ENCODE results near the gene MED29. TPM values are rescaled to one million over a fixed set of nuclear protein-coding genes. Genes with fewer than 3 reads are reported as not detected.

The MED29 gene
- total RNA-seq, 2 donors from 2014 or later = 22.2 to 23.6 TPM

GRCh38 chr19:39382991-39383828 is 8.0 kb upstream of the MED29 start:
- peak overlapping the region; percentile 77 to 82 for H3K27ac Mint-ChIP-seq

DNA sequence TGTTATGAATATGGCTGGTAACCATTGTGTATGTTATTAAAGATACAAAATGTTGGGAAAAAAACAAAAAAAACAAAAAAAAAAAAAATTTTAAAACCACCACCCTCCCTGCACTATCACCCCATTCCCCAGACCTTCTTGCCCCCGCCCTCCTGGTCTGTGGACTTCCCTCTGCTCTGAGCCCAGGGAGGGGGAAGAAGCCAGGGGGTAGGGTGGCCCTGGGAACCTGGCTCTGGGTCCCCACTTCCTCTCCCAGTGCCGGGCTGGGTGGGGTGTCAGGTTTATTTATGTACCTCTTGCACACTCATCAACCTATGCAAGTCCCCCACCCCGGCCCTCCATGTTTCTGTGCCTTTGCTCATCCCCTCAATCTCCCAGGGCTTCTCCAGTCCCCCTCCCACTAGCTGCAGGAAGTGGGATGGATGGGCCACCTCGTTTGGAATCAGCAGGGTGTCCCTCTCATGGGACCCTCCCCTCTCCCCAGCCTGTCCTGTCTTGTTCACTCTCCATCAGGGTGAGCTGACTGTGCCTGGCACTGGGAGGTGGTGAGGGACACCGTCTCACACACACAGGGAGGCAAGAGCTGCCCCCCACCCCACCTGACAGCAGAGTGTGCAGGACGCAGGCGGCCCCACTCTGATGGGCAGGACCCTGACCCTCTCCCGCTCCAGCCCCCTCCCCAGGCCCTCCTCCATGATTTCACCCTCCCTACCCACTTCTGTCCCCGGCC is 6.2 kb upstream of the MED29 start:
- Mint-ChIP-seq H3K36me3 (peaks cover 0 to 8% of the 10 kb centered on the region in 2 donors), H3K9me3 (no peaks in the 10 kb centered on the region), H3K27ac (peak overlapping the region; percentile 66 to 92)
- no peak for DNase-seq (ENCODE audit: low spot score in 2 of 2)
- ATAC-seq = peak in 1 of 2 donors; percentile 11

More at GRCh38 chr19:39382991-39383828, 8.0 kb upstream of the MED29 start:
- ATAC-seq = peak in 1 of 2 donors; percentile 12
- no peaks in the 10 kb centered on the region for H3K36me3 Mint-ChIP-seq
- DNase-seq (ENCODE audit: low spot score in 2 of 2) = no peak
- H3K9me3 Mint-ChIP-seq = no peaks in the 10 kb centered on the region

GRCh38 chr19:39385629-39386411 is 5.4 kb upstream of the MED29 start:
- peak overlapping the region; percentile 66 to 92 for H3K27ac Mint-ChIP-seq
- H3K9me3 Mint-ChIP-seq = no peaks in the 10 kb centered on the region
- DNase-seq (ENCODE audit: low spot score in 2 of 2) (no peak), ATAC-seq (no peak)
- peaks cover 0 to 13% of the 10 kb centered on the region in 2 donors for H3K36me3 Mint-ChIP-seq

DNA sequence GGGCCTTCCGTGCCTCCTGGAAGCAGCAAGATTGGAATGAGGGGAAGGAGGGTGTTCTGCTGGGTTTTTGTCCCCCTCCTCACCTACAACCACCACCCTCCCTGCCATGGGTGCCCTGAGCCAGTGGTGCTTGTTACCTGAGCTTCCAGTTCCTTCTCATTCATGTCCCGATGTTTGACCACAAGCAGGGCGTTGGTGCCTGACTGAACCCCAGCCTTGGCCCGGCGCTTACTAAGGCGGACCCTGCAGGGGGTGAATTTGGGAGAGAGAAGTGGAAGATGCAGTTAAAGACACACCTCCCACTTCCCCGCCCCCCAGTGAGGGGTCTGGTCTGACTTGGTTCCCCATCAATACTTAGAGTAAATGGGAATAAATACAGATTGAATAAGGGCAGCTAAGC is 4.6 kb upstream of the MED29 start:
- ATAC-seq = no peak
- DNase-seq (ENCODE audit: low spot score in 2 of 2) = no peak
- Mint-ChIP-seq H3K27ac (peak overlapping the region; percentile 66 to 85), H3K36me3 (peaks cover 4 to 17% of the 10 kb centered on the region in 2 donors), H3K9me3 (no peaks in the 10 kb centered on the region)

DNA sequence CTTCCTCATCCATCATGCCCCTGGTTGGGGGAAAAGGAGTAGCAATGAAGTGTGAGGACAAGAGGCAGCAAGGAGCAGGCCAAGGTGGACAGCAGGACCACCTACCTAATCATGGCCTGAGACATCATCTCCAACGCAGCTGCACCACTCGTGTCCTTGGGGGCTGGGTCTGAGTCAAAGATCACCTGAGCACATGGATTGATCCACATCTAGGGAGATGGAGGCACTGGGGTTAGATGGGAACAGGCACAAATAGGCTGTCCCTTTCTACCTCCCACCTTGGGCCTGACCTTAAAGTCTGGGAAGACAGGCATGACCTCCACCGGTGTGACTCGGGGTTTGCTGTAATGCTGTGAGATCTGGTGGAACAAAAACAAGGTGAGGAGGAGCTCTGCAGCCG is 2.5 kb upstream of the MED29 start:
- Mint-ChIP-seq H3K27ac (peak overlapping the region; percentile 41 to 99), H3K36me3 (peaks cover 10 to 21% of the 10 kb centered on the region in 2 donors), H3K9me3 (no peaks in the 10 kb centered on the region)
- ATAC-seq = no peak
- DNase-seq (ENCODE audit: low spot score in 2 of 2) = no peak

DNA sequence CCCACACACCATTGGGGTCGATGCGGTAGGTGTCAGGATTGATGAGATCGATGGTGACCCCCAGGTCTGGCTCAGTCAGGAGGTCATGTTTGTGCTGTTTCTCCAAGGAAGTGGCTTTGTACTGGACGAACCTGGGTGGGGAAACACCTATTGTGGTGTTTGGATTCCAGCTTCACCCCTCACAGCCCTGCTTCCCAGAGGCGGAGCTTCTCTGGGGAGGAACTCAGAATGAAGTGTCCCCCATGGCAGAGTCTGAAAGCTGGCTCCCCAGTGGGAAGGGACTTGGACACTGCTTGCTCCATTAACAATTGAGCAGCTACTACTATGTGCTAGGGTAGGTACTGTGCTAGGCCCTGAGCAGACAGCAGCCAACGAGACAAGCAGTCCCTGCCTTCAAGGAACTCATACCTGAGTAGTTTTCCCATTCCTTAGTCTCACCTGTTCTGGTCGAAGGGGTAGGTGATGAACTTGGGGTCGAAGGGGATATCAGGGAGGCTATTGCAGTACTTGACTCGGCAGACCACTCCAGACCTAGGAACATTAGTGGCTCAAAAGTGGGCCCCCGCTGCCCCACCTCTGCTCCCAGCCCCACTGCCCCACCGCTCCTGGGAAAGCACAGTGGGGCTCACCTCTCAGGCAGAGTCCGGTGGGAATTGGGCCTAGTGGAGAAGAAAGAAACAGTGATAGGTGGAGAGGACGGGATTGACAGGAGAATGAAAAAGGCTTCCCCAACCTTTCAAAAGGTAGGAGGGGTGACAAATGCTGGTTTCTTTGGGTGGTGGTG is 1.4 kb upstream of the MED29 start:
- no peaks in the 10 kb centered on the region for H3K9me3 Mint-ChIP-seq
- peaks cover 14 to 21% of the 10 kb centered on the region in 2 donors for H3K36me3 Mint-ChIP-seq
- no peak for ATAC-seq
- DNase-seq (ENCODE audit: low spot score in 2 of 2) = no peak
- H3K27ac Mint-ChIP-seq = peak overlapping the region; percentile 99

DNA sequence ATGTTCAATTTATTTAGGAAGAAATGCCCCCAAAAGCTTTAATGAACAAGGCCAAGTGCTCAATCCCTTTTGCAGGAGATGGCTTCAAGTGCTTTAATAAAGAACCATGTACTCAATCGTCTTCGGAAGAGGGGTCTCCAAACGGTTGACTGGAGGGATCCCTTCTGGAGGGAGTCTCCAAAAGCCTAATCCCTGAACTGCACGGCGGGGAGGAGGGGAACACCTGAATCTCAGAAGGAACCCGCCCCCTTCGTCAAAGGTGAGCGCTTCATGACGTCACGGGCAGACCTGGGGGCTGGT is 777 bp upstream of the MED29 start:
- ATAC-seq (no peak), DNase-seq (ENCODE audit: low spot score in 2 of 2) (no peak)
- Mint-ChIP-seq H3K9me3 (no peaks in the 10 kb centered on the region), H3K27ac (peak overlapping the region; percentile 99), H3K36me3 (peaks cover 20 to 26% of the 10 kb centered on the region in 2 donors)

DNA sequence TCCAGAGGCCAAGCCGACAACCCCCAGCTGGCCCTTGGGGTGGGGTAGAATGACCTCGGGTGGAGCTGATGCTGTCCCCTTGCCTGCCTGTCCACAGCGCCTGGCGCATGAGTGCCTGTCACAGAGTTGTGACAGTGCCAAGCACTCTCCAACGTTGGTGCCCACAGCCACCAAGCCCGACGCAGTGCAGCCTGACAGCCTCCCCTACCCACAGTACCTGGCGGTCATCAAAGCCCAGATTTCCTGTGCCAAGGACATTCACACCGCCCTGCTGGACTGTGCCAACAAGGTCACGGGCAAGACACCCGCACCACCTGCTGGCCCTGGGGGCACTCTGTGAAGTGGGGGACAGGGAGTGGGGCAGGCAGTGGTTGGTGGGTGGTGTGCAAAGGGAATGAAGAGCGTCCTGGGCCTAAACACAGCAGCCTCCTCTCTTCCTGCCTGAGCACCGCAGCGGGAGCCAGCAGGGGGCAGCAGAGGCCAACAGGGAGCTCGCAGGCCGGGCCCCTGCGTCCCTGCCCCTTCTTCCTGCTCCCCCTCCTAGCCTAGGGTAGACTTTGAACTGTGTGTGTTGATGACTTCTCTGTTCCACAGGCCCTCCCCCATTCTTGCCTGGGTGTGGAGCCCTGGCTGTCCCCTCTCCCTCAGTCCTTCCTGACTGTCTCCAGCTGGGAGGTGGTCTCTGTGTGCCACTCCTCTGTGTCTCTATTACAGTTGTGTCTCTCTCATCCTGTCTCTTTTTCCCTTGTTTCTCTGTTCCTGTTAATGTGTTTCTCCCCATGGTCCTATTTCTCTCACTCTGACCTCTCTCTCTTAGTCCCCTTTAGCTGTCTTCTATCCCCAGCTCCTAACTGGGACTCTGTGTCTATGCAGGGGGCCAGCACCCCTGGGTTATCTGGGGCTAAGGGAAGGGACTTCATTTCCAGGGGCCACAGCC is 6.5 kb downstream of the MED29 start:
- ATAC-seq = peak; percentile 32 to 73
- Mint-ChIP-seq H3K9me3 (no peaks in the 10 kb centered on the region), H3K27ac (peak overlapping the region; percentile 89 to 99), H3K36me3 (peaks cover 9 to 21% of the 10 kb centered on the region in 2 donors)
- peak; percentile 89 to 98 for DNase-seq (ENCODE audit: low spot score in 2 of 2)

GRCh38 chr19:39398297-39398864 is 7.2 kb downstream of the MED29 start:
- peaks cover 8 to 19% of the 10 kb centered on the region in 2 donors for H3K36me3 Mint-ChIP-seq

GRCh38 chr19:39399668-39400050 is 8.5 kb downstream of the MED29 start:
- Mint-ChIP-seq H3K27ac (peak overlapping the region in 1 of 2 donors; percentile 99), H3K9me3 (no peaks in the 10 kb centered on the region), H3K36me3 (peaks cover 5 to 12% of the 10 kb centered on the region in 2 donors)
- ATAC-seq (no peak), DNase-seq (ENCODE audit: low spot score in 2 of 2) (no peak)

More at GRCh38 chr19:39398297-39398864, 7.2 kb downstream of the MED29 start:
- H3K9me3 Mint-ChIP-seq = no peaks in the 10 kb centered on the region
- DNase-seq (ENCODE audit: low spot score in 2 of 2) (peak; percentile 60 to 81), ATAC-seq (peak; percentile 14 to 25)
- peak overlapping the region; percentile 89 to 99 for H3K27ac Mint-ChIP-seq

- DNase-seq (ENCODE audit: low spot score in 2 of 2) (no peak), ATAC-seq (no peak)
- H3K27ac Mint-ChIP-seq = peak overlapping the region in 1 of 2 donors; percentile 99
- H3K9me3 Mint-ChIP-seq = no peaks in the 10 kb centered on the region
- H3K36me3 Mint-ChIP-seq = peaks cover 4 to 9% of the 10 kb centered on the region in 2 donors
Measured at GRCh38 chr19:39400061-39400460, 8.9 kb downstream of the MED29 start.

DNA sequence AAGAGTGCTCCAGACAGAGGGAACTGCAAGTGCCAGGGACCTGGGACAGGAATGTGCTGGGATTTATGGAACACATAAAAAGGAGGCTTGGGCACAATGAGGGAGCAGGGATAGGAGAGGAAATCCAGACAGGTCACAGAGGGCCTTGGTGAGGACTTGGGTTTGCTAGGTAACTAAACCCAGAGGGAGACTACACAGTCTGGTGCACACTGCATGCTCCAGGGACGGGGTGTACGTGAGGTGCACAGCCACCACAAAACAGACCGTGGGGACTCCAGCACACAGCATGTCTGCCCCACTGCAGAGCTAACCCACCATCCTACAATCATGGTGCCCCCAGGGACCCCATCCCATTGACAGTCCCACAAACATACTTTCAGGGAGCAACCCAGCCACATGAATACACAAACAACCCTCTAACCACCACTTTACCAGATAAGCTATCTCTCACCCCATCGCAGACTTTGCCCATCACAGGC is 9.9 kb downstream of the MED29 start:
- no peak for ATAC-seq
- no peak for DNase-seq (ENCODE audit: low spot score in 2 of 2)
- Mint-ChIP-seq H3K27ac (peak overlapping the region; percentile 69 to 99), H3K36me3 (no peaks in the 10 kb centered on the region), H3K9me3 (no peaks in the 10 kb centered on the region)

DNA sequence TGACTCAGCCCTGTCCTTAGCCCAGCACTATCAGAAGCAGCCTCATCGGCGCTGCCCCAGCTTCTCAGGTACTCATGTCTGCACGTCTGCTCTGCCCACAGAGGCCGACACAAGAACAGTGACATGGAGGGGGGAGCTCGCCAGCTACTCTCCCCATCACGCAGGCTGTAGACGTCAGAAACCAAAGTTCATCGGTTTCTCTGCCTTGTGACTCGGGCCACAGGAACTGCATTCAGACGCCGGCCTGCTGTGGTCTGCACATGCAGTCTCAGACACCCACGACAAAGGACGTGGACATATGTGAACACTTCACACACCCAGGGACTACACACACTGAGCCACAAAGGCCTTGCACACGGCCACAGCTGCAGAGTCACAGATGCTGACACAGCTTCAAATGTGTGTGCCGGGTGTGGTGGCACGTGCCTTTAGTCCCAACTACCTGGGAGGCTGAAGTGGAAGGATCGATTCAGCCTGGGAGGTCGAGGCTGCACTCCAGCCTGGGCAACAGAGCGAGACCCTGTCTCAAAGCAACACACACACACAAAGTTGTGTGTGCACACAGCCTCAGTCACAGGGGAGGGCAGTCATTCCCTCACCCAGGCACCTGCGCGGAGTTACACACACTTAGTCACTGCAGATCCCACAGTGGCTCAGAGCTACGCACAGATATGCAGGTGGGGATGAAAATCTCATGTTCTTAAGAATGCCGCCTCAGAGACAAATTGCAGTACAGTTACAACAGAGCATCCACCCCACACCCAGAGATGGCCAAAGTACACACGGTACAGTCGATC is 10.6 kb downstream of the MED29 start:
- Mint-ChIP-seq H3K9me3 (no peaks in the 10 kb centered on the region), H3K27ac (peak overlapping the region; percentile 69 to 99), H3K36me3 (peaks cover 0 to under 1% of the 10 kb centered on the region in 2 donors)
- peak; percentile 62 to 93 for DNase-seq (ENCODE audit: low spot score in 2 of 2)
- peak; percentile 46 to 69 for ATAC-seq
